AG04449 (cell line): ENCODE measurements around the gene KDM1B.

Experiments used
- CTCF ChIA-PET: fragments of 350-600 bp; formaldehyde crosslinking; extraction: SDS; loops from one replicate; lab custom pipeline; 2021; ENCODE audit warnings: antibody characterized with exemption; lab: Yijun Ruan, JAX
- POLR2A ChIA-PET: fragments of 400-600, 350-600 bp; formaldehyde crosslinking; extraction: SDS; loops from one replicate; lab custom pipeline; 2020; ENCODE audit warnings: antibody characterized with exemption, inconsistent platforms; lab: Yijun Ruan, JAX
- DNase-seq: peaks from one replicate; pipeline ENCODE4 v3.0.0-alpha.2; 2010; ENCODE audit warnings: low read depth, low spot score
- H3K4me3 ChIP-seq: 2 replicates; pipeline ENCODE4 v1.5.1; 2011; ENCODE audit warnings: low read depth, mild to moderate bottlenecking, control low read depth, low read length
- CTCF ChIP-seq: IDR thresholded peaks from one replicate; pipeline ENCODE4 v1.5.1; 2011; ENCODE audit warnings: mild to moderate bottlenecking, moderate library complexity, low read length, control low read depth, inconsistent platforms; ENCODE audit not compliant: insufficient read depth; ENCODE audit errors: missing control alignments

The KDM1B gene

GRCh38 chr6:18245642-18246041 is 90.4 kb downstream of the KDM1B start:
- TF ChIP-seq CTCF: no peak
- ChIA-PET POLR2A (no interaction called here), CTCF (interaction anchor here (1.2 kb wide), 1 partner anchor 20 kb away, joined by 5 read pairs; no protein-coding TSS in a partner anchor)
- no peak for DNase-seq
- no peak overlapping the region for H3K4me3 ChIP-seq

GRCh38 chr6:18246205-18246604 is 91.0 kb downstream of the KDM1B start:
- POLR2A ChIA-PET: no interaction called here

GRCh38 chr6:18247002-18247401 is 91.8 kb downstream of the KDM1B start:
- POLR2A ChIA-PET: no interaction called here
- no peak for TF ChIP-seq CTCF
- DNase-seq: no peak

More at GRCh38 chr6:18246205-18246604, 91.0 kb downstream of the KDM1B start:
- CTCF ChIA-PET: interaction anchor here (1.2 to 1.6 kb wide), 4 partner anchors 10 to 257 kb away, joined by 4 to 5 read pairs (median 4); no protein-coding TSS in a partner anchor
- no peak for TF ChIP-seq CTCF
- no peak for DNase-seq
- H3K4me3 ChIP-seq: no peak overlapping the region

GRCh38 chr6:18248698-18249097 is 93.5 kb downstream of the KDM1B start:
- no peak for TF ChIP-seq CTCF
- ChIA-PET POLR2A (no interaction called here), CTCF (interaction anchor here (0.9 kb wide), 1 partner anchor 13 kb away, joined by 3 read pairs; no protein-coding TSS in a partner anchor)
- DNase-seq: no peak
- H3K4me3 ChIP-seq: no peak overlapping the region

More at GRCh38 chr6:18247002-18247401, 91.8 kb downstream of the KDM1B start:
- no peak overlapping the region for H3K4me3 ChIP-seq
- CTCF ChIA-PET: interaction anchor here (1.2 to 1.6 kb wide), 4 partner anchors 11 to 256 kb away, joined by 4 to 5 read pairs (median 4); no protein-coding TSS in a partner anchor

- ChIA-PET POLR2A (no interaction called here), CTCF (interaction anchor here (0.9 kb wide), 1 partner anchor 12 kb away, joined by 3 read pairs; no protein-coding TSS in a partner anchor)
- H3K4me3 ChIP-seq: no peak overlapping the region
- DNase-seq: no peak
- no peak for TF ChIP-seq CTCF
These were observed 94.0 kb downstream of the KDM1B start for GRCh38 chr6:18249271-18249670.

- DNase-seq: no peak
- H3K4me3 ChIP-seq: no peak overlapping the region
- ChIA-PET CTCF (interaction anchor here (1.8 kb wide), 1 partner anchor 250 kb away, joined by 4 read pairs; no protein-coding TSS in a partner anchor), POLR2A (no interaction called here)
- TF ChIP-seq CTCF: no peak
These were observed 98.4 kb downstream of the KDM1B start for GRCh38 chr6:18253635-18254034.
